Neural cell (in vitro differentiated cells): ENCODE measurements around the gene GGCX.

Experiments
- CTCF ChIP-seq: fragments of 450-650 bp; IDR thresholded peaks from 2 replicates; pipeline ENCODE4 v1.5.1; 2014; ENCODE audit warnings: antibody characterized with exemption, mild to moderate bottlenecking, moderate library complexity; ENCODE audit not compliant: poor library complexity, severe bottlenecking
- EP300 ChIP-seq: fragments of 450-650 bp; conservative IDR thresholded peaks from 2 replicates; pipeline ENCODE4 v1.6.1; 2014; ENCODE audit warnings: antibody characterized with exemption, mild to moderate bottlenecking, moderate library complexity; ENCODE audit not compliant: poor library complexity, severe bottlenecking
- EZH2 ChIP-seq: fragments of 200-600, 300-800 bp; shearing (Covaris generic), sonication (generic); IDR thresholded peaks from 2 replicates; pipeline ENCODE4 v1.6.1; 2014; ENCODE audit warnings: antibody characterized with exemption, low read length, borderline replicate concordance, mild to moderate bottlenecking; ENCODE audit not compliant: insufficient read depth, poor library complexity, severe bottlenecking
- RAD21 ChIP-seq: fragments of 450-650 bp; conservative IDR thresholded peaks from 2 replicates; pipeline ENCODE4 v1.6.1; 2014; ENCODE audit warnings: antibody characterized with exemption, mild to moderate bottlenecking, moderate library complexity
- REST ChIP-seq: IDR thresholded peaks from 2 replicates; pipeline ENCODE4 v1.6.1; 2012; ENCODE audit warnings: borderline replicate concordance
- SMC3 ChIP-seq: fragments of 450-650 bp; conservative IDR thresholded peaks from 2 replicates; pipeline ENCODE4 v1.6.1; 2014; ENCODE audit warnings: antibody characterized with exemption, mild to moderate bottlenecking, moderate library complexity; ENCODE audit not compliant: poor library complexity

- TF ChIP-seq CTCF, result no peak
- TF ChIP-seq EP300, result no peak
- no peak for TF ChIP-seq SMC3
- no peak for TF ChIP-seq RAD21
- TF ChIP-seq REST, result no peak
- TF ChIP-seq EZH2, result no peak
Observed at GRCh38 chr2:85553184-85553583, 8.1 kb downstream of the GGCX start.
